Activated T-cell treated with anti-CD3 and anti-CD28 coated beads for 1 hour (primary cell): Measurements from ENCODE around the gene WFDC2.

ENCODE experiments used
- DNase-seq: peaks from one replicate; pipeline ENCODE4 v3.0.0-alpha.2; 2020; ENCODE audit warnings: low read depth

The WFDC2 gene

DNA sequence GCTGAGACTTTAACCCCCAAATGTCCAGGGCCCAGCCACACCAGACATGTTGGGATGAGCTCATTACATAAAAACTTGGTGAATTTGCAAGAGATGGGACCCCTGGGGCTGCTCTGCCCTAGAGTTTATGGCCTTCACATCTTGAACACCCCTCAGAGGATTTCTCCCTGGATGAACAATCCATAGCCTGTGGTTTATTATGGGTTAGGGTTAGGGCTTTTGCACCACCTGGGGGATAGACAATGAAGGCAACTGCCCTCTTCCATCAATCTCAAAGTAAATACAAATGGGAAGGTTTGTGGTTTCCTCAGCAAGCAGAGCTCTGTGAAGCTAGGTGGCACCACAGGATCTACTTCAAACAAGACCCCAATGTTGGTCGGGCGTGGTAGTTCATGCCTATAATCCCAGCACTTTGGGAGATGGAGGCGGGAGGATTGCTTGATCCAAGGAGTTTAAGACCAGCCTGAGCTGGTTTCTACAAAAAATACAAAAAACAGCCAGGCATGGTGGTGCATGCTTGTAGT is 28.5 kb downstream of the WFDC2 start:
- DNase-seq = no peak

DNA sequence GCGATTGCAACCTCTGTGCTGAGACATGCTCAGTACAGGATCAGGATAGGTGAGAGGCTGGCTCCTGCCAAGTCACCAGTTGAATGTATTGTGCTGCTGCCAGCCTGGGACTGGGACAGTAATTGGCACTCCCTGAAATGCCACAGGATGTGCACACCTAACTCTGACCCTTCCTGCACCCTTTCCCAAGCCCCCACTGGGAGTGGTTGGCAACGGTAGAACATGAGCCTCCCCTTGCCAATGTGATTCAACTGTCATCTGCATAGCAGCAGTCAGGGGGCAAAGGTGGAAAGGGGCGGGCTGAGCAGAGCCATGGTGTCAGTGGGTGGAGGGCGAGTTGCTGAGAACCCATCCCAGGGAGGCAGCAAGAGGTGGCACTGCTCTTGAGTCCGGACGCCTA is 30.5 kb downstream of the WFDC2 start:
- no peak for DNase-seq

DNA sequence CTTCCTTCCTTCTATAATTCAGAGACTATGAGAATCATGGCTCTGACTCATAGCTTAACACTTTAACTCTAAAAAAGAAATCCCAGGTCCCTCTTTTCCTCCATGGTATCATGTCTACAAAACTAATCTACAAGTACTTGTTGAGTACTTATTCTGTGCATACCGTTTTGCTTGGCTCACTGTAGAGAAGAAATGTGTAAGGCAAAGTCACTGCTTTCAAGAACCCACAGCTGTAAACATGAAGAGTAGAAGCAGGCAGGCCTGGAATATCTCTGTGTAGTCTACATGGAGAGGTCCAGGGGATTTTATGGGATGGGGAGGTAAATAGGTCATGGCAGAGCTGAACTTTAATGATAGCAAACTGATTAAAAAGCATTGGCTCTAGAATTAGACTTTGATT is 32.0 kb downstream of the WFDC2 start:
- DNase-seq = no peak

DNA sequence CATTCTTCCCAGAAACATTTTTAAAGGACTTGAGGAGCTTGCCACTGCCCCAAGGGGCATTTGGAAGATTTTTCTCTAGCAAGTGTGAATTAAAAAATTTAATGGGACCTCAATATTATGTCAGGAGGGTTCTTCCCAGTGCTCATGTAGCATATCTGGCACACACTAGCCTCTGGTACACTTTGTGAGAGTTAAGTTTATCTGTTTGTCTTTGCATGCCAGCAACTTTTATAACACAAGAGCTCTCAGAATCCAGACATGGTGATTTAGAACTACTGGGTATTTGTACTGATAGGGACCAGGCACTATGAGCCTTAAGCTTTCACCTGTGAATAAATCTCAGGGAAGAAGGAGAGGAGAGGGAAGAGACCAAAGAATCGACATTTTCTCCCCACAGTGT is 33.0 kb downstream of the WFDC2 start:
- no peak for DNase-seq

DNA sequence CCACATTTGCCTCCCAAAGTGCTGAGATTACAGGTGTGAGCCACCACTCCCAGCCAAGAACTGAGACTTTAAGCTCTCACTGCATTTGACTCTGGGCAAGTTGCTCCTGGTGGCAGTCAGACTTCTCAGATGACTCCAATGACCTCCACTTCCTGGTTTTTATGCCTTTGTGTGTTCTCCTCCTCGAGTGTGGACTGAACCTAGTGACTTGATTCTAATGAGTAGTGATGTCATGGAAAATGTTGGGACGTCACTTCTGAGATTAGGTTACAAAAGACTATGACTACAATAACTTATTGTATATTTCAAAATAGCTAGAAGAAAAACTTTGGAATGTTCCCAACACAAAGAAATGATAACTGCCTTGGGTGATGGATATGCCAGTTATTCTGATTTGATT is 33.9 kb downstream of the WFDC2 start:
- DNase-seq = no peak

DNA sequence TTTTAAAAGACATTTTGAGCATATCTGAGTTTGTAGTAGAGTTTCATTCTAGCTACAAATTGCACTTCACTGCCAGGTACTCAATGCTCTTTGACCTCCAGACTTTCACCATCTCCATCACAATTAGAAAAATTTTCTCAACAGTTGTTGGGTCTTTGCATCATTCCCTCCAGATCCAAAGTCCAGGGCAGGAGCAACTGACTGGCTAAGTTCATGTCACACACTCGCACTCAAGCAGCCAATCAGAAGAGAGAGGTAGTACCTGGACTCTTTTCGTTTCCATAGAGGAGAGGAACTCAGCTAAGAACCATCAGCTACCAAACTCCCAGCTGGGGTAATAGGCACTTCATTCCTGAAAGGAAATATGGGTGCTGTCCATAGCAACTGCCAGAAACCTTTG is 36.8 kb downstream of the WFDC2 start:
- DNase-seq = no peak

DNA sequence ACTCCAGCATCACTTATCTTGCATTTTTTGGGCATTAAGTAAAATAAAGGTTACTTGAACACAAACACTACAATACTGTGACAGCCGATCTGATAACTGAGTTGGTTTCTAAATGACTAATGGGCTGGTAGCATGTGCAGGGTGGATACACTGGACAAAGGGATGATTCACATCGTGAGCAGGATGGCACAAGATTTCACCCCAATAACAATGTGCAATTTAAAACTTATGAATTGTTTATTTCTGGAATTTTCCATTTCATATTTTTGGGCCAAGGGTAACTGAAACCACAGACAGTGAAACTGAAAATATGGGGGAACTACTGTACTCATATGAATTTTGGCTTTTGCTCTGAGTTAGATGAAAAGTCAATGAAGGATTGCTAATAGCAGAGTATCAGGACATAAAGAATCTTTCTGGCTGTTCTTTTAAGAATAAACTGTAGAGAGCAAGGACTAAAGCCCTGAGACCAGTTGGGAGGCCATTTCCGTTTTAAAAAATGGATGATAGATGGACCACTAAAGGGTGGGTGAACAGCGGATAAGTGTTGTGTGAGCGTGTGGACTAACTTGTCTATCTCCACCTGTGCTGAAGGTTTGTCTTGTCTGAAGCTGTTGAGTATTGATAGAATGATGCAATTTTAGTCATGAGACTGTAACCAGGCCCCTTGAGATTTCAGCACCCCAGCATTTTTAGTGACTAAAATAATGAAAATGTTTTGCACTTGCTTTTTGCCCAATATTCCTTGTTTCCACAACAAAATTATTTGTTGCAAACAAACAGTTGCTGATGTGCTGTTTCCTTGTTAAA is 37.7 kb downstream of the WFDC2 start:
- DNase-seq = no peak

DNA sequence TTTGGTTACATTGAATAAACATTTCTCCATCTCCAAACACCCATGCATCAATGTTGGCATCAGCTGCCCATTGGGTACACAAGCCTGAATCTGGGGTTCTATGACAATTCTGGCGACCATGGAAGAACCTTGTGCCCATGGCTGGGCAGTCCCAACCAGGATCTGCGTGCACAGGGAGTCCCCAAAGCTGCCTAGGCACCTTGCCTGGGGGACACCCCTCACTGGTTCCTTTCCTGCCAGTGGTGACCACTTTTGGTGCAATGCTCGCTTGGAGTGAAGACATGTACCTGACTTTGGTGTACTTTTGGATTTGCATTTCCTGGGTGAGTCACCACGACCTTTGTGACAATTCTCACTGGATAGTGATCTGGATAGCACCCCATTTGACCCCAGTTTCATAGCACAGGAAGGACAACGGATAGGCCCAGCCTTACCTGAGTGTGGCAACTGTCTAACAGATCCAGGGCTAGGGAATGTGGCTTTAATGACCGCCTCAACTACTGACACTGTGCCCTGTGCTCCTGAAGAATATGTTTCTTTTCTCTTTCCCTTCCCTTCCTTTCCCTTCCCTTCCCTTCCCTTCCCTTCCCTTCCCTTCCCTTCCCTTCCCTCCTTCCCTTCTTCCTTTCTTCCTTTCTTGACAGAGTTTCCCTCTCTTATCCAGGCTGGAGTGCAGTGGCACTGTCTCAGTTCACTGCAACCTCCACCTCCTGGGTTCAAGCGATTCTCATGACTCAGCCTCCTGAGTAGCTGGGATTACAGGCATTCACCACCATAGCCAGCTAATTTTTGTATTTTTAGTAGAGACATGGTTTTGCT is 38.7 kb downstream of the WFDC2 start:
- no peak for DNase-seq

DNA sequence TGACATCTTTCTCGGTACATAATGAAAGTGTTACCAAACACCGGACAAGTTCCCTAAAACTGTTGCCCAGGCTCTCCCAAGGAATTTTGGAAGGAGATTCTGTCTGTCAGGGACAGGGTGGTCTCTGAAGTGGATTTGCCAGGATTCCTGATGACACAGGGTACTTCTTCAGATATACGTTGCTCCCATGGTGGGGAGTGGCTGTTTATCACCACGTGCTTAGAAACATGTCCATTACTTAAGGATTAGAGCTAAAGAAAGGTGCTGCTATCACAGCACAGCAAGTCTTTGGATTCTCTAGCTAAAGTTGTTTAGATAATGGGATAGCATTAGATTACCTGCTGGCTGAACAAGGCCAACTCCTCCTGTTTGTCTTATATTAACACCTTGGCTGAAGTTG is 39.5 kb downstream of the WFDC2 start:
- no peak for DNase-seq

DNA sequence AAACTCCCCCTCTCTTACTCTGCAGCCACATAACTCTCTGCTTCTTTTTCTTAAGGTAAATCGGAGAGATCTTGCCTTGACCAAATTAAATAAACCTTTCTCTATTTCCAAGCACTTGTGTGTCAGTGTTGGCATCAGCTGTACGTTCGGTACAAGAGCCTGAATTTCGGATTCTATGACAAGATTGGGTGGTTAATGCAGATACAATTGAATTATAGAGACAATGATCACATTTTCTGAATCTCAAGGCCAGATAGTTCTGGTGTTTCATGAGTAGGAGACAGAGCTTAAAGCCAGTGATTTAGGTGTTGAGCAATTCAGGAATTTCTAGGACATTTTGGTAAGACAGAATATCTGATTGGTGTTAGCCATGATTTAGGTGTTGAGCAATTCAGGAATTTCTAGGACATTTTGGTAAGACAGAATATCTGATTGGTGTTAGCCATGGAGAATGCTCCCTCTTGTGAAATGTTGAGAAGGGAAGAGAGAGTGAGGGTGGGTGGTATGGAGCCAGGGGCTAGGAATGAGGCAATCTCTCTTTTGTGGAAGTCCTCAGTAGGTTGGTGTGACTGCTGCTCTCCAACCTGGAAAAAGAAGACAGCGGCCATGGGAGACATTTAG is 40.8 kb downstream of the WFDC2 start:
- DNase-seq = no peak

DNA sequence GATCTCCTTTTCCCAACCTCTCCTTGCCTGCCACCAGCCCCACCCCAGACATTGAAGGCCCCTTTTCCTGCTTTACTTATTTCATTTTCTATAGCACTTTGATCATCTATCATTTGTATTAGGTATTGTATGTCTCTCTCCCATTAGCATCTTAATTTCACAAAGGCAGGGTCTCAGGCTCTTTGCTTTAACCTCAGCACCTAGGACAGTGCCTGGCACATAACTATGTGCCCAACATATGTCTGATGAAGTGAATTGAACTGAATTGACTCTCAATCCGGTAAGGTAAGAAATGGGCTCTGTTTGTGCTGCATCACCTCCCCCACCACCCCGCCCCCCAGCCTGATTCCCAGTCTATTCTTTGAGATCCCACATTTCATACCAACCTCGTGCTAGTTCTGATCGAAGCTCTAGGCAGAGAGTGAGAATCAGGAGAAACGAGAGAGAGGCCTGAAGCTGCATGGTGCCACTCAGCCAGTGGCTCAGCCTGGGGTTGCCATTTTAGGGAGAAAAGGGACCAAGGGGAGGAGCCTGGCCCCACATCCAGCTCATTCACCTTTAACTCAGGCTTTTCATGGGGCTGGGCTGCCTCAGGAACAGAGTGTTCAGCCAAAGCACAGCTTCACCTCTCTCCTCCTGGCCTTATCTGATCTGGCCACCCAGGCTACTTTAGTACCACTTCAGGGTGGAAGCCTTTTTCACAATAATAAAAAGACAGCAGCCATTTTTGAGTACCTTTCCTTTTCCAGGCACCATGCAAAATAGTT is 45.8 kb downstream of the WFDC2 start, which contains the start of gene SPINT3:
Gene SPINT3 (minus strand): TSS at position 476 of the 767 bp plus-strand sequence. CDS start 14 bp downstream, at position 462.
- DNase-seq = no peak

DNA sequence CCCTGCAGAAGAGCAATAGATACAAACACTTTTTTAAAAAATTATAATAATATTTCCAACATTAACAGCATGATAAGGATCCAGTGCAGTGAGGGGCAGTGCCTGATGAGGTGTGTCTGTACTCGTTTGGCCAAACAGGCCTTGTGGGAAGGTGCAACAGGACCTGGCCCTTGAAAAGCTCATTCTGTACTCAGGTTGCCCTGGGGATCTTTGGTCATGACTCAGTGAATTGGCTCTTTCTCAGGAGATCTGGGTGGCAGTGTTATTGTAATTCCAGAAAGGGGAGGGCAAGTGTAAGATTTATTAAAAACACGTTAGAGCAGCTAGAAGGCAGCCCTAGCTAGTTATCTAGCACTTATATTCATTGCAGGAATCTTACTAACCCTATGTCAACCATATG is 48.7 kb downstream of the WFDC2 start:
- DNase-seq = no peak

DNA sequence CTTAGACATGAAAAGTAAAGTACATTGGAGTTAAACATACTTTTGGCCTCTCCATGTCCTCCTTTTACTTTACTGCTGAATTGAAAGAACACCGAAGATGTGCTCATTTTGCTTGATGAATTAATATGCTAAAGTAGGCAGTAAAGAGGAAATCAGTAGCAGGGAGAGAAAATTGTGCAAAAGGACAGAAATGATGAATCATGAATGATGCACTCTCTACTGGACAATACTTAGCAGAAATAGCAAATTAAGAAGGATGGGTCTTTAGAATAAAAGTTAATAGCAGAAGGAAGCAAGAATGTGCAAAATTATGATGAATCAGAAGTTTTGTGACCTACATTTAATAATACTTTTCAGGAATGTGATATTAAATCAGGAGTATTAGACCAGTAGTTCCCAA is 54.3 kb downstream of the WFDC2 start:
- no peak for DNase-seq

DNA sequence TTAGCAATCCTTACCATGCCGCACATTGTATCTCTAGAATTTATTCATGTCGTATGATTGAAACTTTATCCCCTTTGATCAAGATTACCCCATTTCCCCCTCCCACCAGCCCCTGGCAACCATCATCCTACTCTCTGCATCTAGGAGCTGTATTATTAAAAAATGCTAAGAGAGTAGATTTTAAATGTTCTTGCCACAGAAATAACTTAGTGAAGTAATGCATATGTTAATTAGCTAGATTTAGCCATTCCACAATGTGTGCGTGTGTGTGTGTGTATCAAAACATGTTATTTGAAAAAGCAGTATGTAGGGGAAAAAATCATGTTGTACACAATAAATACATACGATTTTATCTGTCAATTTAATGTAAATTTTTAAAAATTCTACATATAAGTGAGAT is 57.7 kb downstream of the WFDC2 start:
- DNase-seq = no peak
